Esophagus (tissue), 2 donors: Measurements from ENCODE around the gene CLDN10. TPM values are rescaled to one million over a fixed set of nuclear protein-coding genes. Genes with fewer than 3 reads are reported as not detected.

Source experiments
- H3K27ac ChIP-seq, 2 donors: one replicate each; pipeline ENCODE4 v1.5.1; 2013; ENCODE audit warnings: low read depth in 2 of 2, mild to moderate bottlenecking in 2 of 2, inconsistent platforms in 1 of 2, low read length in 1 of 2, moderate library complexity in 1 of 2
- H3K27me3 ChIP-seq, 2 donors: one replicate each; pipeline ENCODE4 v1.6.1; 2013; ENCODE audit warnings: low read length in 2 of 2, control low read depth in 1 of 2, mild to moderate bottlenecking in 1 of 2; ENCODE audit not compliant: insufficient read depth in 2 of 2, control insufficient read depth in 1 of 2
- H3K36me3 ChIP-seq, 2 donors: one replicate each; pipeline ENCODE4 v1.6.1; 2013; ENCODE audit warnings: low read length in 1 of 2; ENCODE audit not compliant: control insufficient read depth in 2 of 2, insufficient read depth in 2 of 2
- H3K4me1 ChIP-seq, 2 donors: one replicate each; pipeline ENCODE4 v1.6.1; 2013; ENCODE audit warnings: low read length in 1 of 2; ENCODE audit not compliant: control insufficient read depth in 2 of 2, insufficient read depth in 2 of 2
- H3K4me3 ChIP-seq, 2 donors: one replicate each; pipeline ENCODE4 v1.5.1; 2013; ENCODE audit warnings: low read length in 2 of 2, mild to moderate bottlenecking in 2 of 2, low read depth in 1 of 2, moderate library complexity in 1 of 2
- H3K9me3 ChIP-seq, 2 donors: one replicate each; pipeline ENCODE4 v1.6.1; 2013; ENCODE audit warnings: mild to moderate bottlenecking in 2 of 2, low read depth in 1 of 2, low read length in 1 of 2, moderate library complexity in 1 of 2; ENCODE audit not compliant: control insufficient read depth in 2 of 2, insufficient read depth in 1 of 2
- WGBS, 2 donors: extraction: QIAGEN DNeasy Blood & Tissue Kit; methylation state at CpG; one replicate each; pipeline ENCODE4 v1.1.7; 2013; 5-methylcytosine and 5-hydroxymethylcytosine counted together
- polyA plus RNA-seq, 2 donors: library from polyadenylated mRNA; stranded (reverse); fragments of 200-250 nt; gene quantifications; one replicate each; pipeline ENCODE4 v1.2.3, GENCODE V29; 2013
- donor health status: healthy with polysubstance abuse.
- donor health status: Bipolar disorder and iron deficiency.

The CLDN10 gene
- polyA plus RNA-seq, 2 donors = 2.5 to 3.9 TPM

DNA sequence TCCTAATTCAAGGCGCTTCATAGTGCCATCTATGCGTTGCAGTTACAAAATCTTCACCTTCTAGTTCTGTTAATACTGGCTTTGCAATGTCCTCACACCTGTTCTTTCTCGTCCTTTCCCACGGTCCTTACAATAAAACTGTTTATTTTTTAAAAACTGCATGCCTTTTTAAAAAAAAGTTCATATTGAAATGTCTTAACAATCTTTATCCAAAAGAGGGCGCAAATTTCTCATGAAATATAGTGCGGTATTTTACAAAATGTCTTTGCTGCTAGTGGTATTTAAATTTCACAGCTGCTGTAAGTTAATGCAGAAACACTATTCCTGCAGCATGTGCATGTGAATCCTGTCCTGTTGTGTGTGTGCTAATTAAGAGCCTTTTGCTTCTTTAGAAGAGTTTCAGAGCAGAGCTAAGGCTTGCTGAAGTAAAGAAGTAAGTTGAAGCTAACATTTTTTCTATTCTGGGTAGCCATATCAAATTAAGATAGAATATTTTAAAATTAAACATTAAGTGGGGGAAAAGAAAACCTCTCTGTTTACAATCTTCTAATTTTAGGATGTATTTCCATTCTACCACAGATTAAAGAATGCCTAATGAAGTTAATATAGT, 15.8 kb upstream of the CLDN10 start:
- Histone ChIP-seq H3K36me3 (no peaks in the 10 kb centered on the region), H3K4me3 (no peak overlapping the region), H3K27ac (no peak overlapping the region), H3K27me3 (no peaks in the 10 kb centered on the region), H3K4me1 (peaks cover 0 to 3% of the 10 kb centered on the region in 2 donors), H3K9me3 (no peaks in the 10 kb centered on the region)
- WGBS, 2 donors = 10 to 14% methylated on average over 6 of the region's 6 CpGs

DNA sequence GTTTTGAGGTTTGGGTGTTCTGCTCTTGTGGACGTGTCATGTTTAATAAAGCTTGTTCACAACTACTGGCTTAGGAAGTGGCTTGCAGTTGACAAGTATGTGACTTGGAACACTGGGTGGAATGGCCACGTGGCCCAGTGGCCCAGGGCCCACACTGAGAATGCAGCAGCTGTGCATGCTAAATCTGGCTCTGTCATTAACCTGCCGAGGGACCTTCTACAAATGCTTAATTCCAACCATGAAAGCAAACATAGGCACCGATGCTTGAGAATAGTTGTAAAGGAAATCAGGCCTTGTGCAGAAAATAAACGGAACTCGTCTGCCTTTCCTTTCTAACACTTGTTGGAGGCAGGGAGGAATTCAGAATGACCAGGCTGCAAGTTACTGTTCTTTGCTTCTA, 11.6 kb upstream of the CLDN10 start:
- H3K27me3 ChIP-seq = no peaks in the 10 kb centered on the region
- no peaks in the 10 kb centered on the region for H3K36me3 ChIP-seq
- no peaks in the 10 kb centered on the region for H3K9me3 ChIP-seq
- no peaks in the 10 kb centered on the region for H3K4me1 ChIP-seq
- H3K4me3 ChIP-seq = no peak overlapping the region
- 22 to 36% methylated on average over 6 of the region's 6 CpGs for WGBS, 2 donors
- H3K27ac ChIP-seq = no peak overlapping the region

DNA sequence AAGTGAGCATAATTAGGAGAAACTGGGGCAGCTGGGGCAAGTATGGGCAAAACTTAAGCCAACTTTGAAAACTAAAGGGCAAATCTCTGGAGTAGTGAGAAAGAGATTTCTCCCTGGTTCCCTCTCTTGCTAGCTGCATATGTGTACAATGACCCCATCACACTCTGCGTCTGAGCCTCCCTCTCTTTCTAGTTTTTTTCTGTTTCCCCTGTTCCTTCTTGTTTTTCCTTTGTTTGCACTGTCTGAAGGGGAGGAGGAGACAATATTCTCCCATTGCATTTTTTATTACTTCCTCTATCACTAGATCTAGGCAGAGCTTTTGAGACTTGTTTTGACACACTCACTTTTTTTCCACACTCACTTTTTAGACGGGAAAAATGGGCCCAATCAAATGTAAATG, 11.2 kb upstream of the CLDN10 start:
- Histone ChIP-seq H3K9me3 (no peaks in the 10 kb centered on the region), H3K36me3 (no peaks in the 10 kb centered on the region), H3K27me3 (no peaks in the 10 kb centered on the region), H3K4me3 (no peak overlapping the region), H3K4me1 (no peaks in the 10 kb centered on the region), H3K27ac (no peak overlapping the region)
- WGBS, 2 donors = 37 to 44% methylated on average over 2 of the region's 2 CpGs

- no peak overlapping the region for H3K27ac ChIP-seq
- H3K27me3 ChIP-seq = no peaks in the 10 kb centered on the region
- no peak overlapping the region for H3K4me3 ChIP-seq
- WGBS, 2 donors = 90 to 91% methylated on average over 8 of the region's 8 CpGs
- H3K4me1 ChIP-seq = no peaks in the 10 kb centered on the region
- no peaks in the 10 kb centered on the region for H3K9me3 ChIP-seq
- no peaks in the 10 kb centered on the region for H3K36me3 ChIP-seq
Measured at GRCh38 chr13:95541911-95542474, 10.5 kb upstream of the CLDN10 start.

- Histone ChIP-seq H3K4me3 (no peak overlapping the region), H3K36me3 (no peaks in the 10 kb centered on the region), H3K4me1 (no peaks in the 10 kb centered on the region), H3K27ac (no peak overlapping the region), H3K9me3 (no peaks in the 10 kb centered on the region), H3K27me3 (no peaks in the 10 kb centered on the region)
- 58 to 63% methylated on average over 2 of the region's 2 CpGs for WGBS, 2 donors
Measured at GRCh38 chr13:95544293-95544692, 8.2 kb upstream of the CLDN10 start.

- Histone ChIP-seq H3K27me3 (peaks cover 2 to 3% of the 10 kb centered on the region in 2 donors), H3K9me3 (no peaks in the 10 kb centered on the region), H3K4me1 (no peaks in the 10 kb centered on the region), H3K27ac (no peak overlapping the region), H3K36me3 (no peaks in the 10 kb centered on the region), H3K4me3 (no peak overlapping the region)
- 30 to 36% methylated on average over 3 of the region's 3 CpGs for WGBS, 2 donors
Measured at GRCh38 chr13:95546919-95547318, 5.6 kb upstream of the CLDN10 start.

DNA sequence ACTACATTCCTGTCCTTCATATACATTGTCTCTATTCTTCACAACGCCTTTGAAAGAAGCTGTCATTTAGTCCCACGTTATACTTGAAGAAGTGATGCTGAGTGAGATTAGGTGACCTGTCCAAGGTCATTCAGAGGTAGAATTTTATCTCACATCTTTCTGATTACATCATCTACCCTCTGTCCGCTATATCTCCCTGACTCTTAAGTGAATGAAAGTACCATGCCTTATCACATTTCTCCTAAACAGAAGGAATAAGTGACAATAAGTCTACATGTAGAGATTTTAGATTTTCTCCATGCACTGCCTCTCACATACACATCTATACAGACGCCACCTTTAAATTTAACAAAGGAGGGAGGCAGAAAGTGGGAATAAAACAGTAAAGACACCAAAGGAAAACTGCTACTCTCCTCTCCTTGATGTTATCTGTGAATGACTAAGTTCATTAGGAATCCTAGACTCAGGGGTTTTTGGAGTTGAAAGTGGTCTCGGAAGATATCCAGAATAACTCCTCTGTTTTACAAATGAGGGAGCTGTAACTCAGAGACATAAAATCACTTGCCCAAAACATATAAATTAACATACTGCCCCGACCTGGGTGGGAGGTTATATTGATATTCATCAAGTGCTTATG, 4.9 kb upstream of the CLDN10 start:
- H3K27ac ChIP-seq = no peak overlapping the region
- H3K4me3 ChIP-seq = no peak overlapping the region
- peaks cover 3 to 8% of the 10 kb centered on the region in 2 donors for H3K27me3 ChIP-seq
- H3K4me1 ChIP-seq = peaks cover 0 to 1% of the 10 kb centered on the region in 2 donors
- WGBS, 2 donors = 64 to 71% methylated on average over 6 of the region's 6 CpGs
- no peaks in the 10 kb centered on the region for H3K9me3 ChIP-seq
- no peaks in the 10 kb centered on the region for H3K36me3 ChIP-seq

- Histone ChIP-seq H3K4me1 (peaks cover 0 to 6% of the 10 kb centered on the region in 2 donors), H3K4me3 (peak overlapping the region in 1 of 2 donors; percentile 20), H3K36me3 (no peaks in the 10 kb centered on the region), H3K27me3 (peaks cover 3 to 12% of the 10 kb centered on the region in 2 donors), H3K27ac (no peak overlapping the region), H3K9me3 (no peaks in the 10 kb centered on the region)
- WGBS, 2 donors = 22 to 29% methylated on average over 13 to 17 of the region's 17 CpGs
Measured at GRCh38 chr13:95552208-95552538, 347 bp upstream of the CLDN10 start.

DNA sequence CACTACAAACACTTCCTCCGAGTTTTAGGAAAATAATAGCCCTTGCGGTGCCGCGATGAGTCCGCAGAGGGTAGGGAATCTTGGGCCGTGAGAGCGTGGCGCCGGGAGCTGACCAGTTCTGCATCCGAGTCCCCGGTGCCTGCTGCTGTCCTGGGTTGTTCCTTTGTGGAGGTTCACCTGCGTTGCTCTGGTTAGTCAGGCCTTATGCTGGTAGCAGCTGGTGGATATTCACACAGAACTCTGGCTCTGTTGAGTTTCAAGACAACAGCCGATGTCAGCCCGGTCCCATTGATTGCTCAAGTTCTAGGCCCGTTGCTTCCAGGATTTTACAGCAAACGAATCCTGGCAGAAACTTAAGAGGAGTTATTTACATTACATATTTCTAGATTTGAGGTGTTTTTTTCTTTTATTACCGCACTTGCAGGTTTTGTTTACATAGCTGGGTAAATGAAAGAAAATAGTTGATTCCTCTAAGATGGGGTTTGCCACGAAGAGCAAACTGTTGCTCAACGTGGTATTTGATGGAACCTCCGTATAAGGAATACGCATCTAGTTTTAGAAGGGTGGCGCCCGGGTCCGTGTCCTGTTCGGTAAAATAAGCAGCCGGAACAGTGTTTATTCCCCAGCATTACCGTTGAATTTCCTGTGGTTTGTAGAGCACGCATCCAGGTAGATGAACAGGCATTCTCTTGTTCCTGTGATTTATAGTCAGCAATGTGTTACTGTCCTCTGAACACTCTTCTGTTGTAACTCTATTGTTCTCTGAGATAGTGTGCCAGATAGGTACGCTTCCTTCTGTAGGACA, 1.3 kb downstream of the CLDN10 start:
- Histone ChIP-seq H3K27ac (no peak overlapping the region), H3K4me3 (peak overlapping the region in 1 of 2 donors; percentile 20), H3K27me3 (peaks cover 3 to 12% of the 10 kb centered on the region in 2 donors), H3K4me1 (peaks cover 0 to 6% of the 10 kb centered on the region in 2 donors), H3K36me3 (no peaks in the 10 kb centered on the region), H3K9me3 (no peaks in the 10 kb centered on the region)
- 23 to 45% methylated on average over 29 of the region's 29 CpGs for WGBS, 2 donors
